A375 (cell line): Measurements from ENCODE around the gene STARD10. TPM values are rescaled to one million over a fixed set of nuclear protein-coding genes. Genes with fewer than 3 reads are reported as not detected.

Experiments
- small RNA-seq: library from RNA; depleted of rRNA; stranded (forward); fragments of <200 nt; gene quantifications from one replicate; pipeline ENCODE3, GENCODE V24; 2014
- total RNA-seq: library from RNA; depleted of rRNA; stranded (reverse); fragments of >200 nt; shearing (Covaris generic); gene quantifications from 2 replicates; pipeline ENCODE4 v1.2.3, GENCODE V29; 2014; rRNA removed

STARD10 gene, protein sequence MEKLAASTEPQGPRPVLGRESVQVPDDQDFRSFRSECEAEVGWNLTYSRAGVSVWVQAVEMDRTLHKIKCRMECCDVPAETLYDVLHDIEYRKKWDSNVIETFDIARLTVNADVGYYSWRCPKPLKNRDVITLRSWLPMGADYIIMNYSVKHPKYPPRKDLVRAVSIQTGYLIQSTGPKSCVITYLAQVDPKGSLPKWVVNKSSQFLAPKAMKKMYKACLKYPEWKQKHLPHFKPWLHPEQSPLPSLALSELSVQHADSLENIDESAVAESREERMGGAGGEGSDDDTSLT
- 13.7 and 16.2 TPM in 2 replicates for total RNA-seq

DNA sequence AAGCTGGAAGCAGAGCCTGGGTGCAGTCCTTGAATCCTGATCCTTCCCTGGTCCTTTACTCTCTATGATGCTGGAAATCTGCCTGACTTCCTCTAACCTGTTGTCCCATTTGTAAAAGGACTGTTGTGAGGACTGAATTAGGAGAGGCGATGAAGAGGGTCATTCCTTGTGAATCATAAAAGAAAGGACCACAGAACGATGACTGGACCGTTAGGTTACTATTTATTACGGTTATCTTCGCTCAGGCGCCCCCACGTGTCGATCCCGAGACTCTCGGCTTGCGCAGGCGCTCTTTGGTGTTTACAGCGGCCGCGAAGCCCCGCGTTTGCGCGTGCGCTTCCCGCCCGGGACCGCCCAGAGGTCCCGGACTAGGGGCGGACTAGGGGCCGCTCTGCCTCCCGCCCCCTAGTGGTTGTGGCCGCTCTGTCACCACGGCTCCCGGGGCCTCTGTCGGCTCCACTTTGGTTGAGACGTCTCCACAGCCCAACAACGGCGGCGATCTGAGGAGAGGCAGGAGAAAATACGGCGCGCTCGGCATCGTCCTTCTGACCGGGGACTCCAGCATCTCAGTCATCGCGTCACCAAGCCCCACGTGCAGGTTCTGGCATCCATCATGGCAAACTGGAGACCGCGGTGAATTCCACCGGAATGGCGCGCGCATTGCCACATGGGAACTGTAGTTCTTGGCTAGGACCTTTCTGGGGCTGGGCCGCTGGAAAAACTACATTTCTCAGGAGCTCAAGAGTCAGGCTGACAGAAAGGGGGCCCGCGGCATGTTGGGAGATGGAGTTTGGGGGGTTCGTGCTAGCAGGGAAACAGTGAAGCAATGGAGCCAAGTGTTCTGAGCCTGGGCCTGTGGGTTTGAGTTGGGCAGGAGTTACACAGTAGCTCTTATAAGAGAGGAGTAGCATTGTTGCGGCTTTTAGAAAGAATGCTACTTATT lies at the start of gene STARD10:
Gene STARD10, minus strand, starts transcription at position 623 of the 943 bp plus-strand sequence. CDS start 12,866 bp downstream, outside the sequence.

DNA sequence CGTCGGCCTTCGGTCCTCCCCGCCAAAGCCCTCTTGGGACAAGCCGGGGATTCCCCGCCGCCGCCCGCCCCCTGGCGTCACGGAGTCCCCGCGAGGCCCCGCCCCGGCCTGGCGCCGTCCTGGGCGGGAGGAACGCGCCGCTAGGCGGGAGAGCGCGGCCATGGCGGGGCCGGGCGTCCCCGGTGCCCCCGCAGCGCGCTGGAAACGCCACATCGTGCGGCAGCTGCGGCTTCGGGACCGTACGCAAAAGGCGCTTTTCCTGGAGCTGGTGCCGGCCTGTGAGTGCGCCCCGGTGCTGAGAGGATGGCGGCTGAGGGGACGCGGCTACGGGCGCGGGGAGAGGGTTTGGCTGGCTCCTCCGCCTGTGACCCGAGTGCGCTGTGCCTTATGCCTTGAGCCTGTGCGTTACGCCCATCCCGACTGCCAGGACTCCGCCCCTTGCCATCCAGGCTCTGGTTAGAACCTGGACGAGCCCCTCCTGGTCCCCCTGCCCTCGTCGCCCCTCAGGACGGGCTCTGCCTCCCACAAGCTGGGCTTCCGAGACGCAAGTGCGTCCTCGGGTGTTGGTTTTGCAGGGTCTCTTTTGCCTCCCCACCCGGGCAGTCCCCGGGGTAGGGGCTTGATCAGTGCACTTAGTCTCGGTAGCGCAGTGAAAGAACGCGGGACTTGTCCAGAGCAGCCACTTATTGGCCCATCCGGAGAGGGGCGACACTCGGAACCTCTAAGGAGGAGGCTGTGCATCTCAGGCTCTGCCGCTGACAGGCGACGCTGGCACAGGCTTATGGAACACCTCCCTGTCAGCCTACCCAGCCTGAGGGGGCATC lies 20.7 kb upstream of the STARD10 start, which contains the start of gene ATG16L2:
Gene ATG16L2, plus strand, starts transcription at position 126 of the 824 bp plus-strand sequence. Its CDS starts 35 bp downstream, at position 161.

DNA sequence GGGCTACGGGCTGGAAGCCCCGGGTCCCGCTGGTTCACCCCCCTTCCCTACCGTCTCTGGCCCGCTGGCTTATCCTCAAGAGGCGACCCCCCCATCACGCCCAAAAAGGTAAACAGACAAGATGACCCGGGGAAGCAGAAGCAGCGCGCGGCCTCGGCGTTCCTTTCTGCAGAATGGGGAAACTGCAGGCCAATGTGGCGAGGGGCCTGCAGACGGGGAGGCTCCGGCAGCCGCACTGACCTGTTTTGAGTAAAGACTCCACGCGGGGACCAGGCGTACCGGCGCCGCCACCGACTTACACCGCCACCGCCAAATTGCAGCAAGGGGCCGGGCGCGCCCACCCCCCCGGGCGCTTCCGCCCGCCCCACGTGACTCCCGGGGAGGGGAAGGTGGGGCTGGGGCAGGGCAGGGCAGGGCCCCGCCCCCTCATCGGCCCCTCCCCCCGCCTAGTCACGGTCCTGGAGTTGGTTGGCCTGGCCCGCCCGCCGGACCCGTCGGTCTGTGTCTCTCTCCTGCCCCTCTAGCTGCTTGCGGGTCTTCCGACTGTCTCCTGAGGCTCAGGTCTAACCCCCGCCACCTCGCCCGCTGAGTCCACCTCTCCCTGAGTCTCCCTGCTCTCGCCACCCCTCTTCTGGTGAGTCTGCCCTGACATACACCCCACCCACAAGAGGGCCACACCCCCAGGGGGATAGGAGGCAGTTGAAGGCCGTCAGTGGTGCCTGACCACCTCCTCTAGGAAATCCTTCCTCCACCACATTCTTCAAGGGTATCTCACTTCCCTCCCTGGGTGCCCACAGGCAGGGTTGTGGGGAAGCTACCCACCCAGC lies 41.5 kb downstream of the STARD10 start, which contains the start of gene ARAP1:
Gene ARAP1, minus strand, starts transcription at position 321 of the 827 bp plus-strand sequence. CDS start 25,280 bp downstream, outside the sequence.

Small RNAs within 50 kb of the gene (small RNA-seq; reads per million reads assigned to genes)
- not detected for gene MIR4692
- not detected for gene RF00019

Other genes starting within 250 kb of the STARD10 start
- 1.5 and 6.6 TPM in 2 replicates for gene PDE2A, start 119.6 kb downstream of the STARD10 start, total RNA-seq
- 54.8 and 55.5 TPM in 2 replicates for gene ARAP1, start 41.6 kb downstream of the STARD10 start, total RNA-seq
- 9.2 and 11.2 TPM in 2 replicates for gene ATG16L2, start 20.4 kb upstream of the STARD10 start, total RNA-seq